Activated gamma-delta T cell treated with Interleukin-2 at 50 U/mL for 16 hours (primary cell): Measurements from ENCODE around the gene ACAD11.

Source experiments
- DNase-seq: peaks from one replicate; pipeline ENCODE4 v3.0.0-alpha.2; 2020

Gene ACAD11, protein sequence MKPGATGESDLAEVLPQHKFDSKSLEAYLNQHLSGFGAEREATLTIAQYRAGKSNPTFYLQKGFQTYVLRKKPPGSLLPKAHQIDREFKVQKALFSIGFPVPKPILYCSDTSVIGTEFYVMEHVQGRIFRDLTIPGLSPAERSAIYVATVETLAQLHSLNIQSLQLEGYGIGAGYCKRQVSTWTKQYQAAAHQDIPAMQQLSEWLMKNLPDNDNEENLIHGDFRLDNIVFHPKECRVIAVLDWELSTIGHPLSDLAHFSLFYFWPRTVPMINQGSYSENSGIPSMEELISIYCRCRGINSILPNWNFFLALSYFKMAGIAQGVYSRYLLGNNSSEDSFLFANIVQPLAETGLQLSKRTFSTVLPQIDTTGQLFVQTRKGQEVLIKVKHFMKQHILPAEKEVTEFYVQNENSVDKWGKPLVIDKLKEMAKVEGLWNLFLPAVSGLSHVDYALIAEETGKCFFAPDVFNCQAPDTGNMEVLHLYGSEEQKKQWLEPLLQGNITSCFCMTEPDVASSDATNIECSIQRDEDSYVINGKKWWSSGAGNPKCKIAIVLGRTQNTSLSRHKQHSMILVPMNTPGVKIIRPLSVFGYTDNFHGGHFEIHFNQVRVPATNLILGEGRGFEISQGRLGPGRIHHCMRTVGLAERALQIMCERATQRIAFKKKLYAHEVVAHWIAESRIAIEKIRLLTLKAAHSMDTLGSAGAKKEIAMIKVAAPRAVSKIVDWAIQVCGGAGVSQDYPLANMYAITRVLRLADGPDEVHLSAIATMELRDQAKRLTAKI

GRCh38 chr3:132659365-132660051 lies at the start of gene ACAD11:
Gene ACAD11 (minus strand): TSS chr3:132659809. CDS start chr3:132659751, 58 bp downstream.
- peak; percentile 20 for DNase-seq

- no peak for DNase-seq
Measured at GRCh38 chr3:132703733-132704132, 44.1 kb upstream of the ACAD11 start.

- DNase-seq, result no peak
Measured at GRCh38 chr3:132695422-132695821, 35.8 kb upstream of the ACAD11 start.

GRCh38 chr3:132694991-132695390 lies 35.4 kb upstream of the ACAD11 start:
- DNase-seq, result no peak

- no peak for DNase-seq
Measured at GRCh38 chr3:132690040-132690439, 30.4 kb upstream of the ACAD11 start.

DNA sequence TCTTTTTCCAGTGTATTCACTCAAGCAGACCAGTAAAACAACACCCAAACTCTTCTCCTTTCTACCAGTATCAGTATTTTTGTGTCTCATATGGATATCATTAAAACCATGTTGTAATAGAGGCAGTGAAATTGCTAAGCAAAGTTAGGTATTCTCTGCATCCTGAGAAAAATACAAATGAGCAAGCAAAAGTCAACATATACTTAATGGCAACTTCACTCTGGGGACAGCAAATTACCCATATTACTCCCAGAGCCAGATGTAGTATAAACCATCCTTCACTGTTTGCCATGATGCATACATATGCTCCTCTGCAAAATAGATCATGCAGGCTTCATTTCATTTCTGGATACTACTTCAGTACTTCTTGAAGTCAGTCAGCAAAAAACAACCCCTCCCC lies 22.6 kb upstream of the ACAD11 start:
- no peak for DNase-seq

DNA sequence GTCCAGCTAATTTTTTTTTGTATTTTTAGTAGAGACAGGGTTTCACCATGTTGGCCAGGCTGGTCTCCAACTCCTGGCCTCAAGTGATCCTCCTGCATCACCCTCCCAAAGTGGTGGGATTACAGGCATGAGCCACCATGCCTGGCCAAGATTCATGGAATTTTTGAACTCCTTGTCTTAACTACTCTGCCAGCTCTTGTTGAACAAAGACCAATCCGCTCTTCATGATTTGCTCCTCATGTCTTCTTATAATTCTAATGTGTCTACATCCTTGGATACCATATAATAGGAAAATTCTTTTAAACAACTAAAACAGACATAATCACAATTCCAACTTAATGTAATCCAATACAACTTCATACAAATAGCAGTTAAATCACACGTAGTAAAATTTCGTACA lies 21.8 kb upstream of the ACAD11 start:
- no peak for DNase-seq

DNA sequence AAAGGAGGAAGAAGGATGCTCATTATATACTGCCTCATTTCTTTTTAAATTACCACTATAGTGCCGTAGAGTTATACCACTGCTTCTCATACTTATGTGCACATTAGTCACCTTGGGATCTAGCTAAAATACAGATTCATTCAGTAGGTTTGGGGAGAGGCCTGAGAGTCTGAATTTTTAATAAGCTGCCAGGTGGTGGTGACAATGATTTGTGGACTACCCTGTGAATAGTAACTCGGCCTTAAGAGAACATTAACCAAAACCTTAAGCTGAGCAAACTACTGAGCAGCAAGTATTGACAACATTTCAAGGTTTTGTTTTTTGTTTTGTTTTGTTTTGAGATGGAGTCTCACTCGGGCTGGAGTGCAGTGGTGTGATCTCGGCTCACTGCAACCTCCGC lies 20.3 kb upstream of the ACAD11 start:
- no peak for DNase-seq

DNA sequence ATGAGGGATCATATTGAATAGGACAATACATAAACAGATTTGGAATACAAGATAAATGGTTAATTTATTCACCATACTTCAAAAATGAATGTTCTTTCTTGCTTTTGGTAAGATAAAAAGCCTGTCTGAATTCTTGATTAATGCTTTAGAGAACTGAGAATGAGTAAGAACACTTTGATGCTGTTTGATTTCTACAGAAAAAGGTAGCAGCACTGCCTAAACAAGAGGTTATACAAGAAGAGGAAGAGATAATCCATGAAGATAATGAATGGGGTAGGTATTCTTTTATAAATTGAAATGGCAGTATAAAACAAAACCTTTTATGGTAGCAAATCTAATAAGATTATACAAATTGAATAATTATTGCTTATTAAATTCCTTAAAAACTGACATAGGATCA lies 15.8 kb upstream of the ACAD11 start:
- DNase-seq, result no peak

- DNase-seq, result no peak
Measured at GRCh38 chr3:132669256-132669777, 9.7 kb upstream of the ACAD11 start.

DNA sequence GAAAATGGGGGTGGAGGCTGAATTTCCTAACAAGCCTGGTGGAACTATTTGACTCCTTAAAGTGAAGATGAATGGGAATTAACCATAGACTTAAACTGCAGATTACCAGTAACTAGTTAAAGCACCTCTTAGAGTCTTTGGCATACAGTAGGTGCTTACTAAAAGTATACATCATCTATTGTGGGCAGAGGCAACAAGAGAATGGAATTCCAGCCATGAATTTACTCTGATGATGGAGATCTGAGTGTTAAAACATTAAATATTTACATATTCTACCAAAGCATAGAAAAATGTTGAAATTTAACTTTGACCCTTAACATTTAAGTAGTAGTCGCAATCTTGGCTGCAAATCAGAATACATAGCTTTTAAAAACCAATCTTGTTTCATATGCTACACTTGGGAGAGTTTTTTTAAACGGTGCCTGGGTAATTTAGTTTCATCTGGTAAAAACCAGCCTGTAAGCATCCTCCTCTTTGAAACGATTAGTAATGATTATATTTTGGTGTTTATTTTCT lies 5.7 kb upstream of the ACAD11 start:
- DNase-seq, result no peak

DNA sequence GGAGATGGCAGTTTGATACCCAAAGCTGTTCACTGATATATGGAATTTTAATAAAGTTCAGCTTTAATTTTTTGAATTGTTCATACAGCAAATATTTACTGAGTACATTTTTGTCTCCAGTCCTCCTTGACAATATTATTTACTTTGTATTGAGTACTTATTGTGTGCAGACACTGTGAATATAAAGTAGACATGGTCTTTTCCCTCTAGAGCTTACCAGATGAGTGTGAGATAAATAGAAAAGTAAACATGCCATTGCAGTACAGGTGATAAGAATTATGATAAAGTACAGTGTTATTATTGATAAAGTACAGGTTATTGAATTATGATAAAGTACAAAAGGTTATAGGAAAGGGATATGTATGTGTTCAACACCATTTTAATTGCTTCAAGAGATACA lies 2.6 kb upstream of the ACAD11 start:
- DNase-seq, result no peak

GRCh38 chr3:132661101-132661500 lies 1.5 kb upstream of the ACAD11 start:
- DNase-seq, result no peak

DNA sequence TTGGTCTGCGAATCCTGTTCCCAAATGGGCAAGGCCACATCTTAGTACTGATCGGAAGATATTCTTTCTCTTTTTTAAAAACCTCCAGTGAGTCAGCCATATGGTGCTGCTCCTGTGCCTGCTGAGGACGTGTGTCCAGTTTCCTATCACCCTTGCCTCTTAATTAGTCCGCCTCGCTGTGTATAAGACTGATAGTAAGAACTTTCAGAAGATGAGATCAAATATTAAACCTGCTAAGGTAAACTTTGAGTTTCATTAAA lies 1.1 kb upstream of the ACAD11 start:
- DNase-seq, result no peak

GRCh38 chr3:132660052-132660810 lies 622 bp upstream of the ACAD11 start, which contains the start of gene UBA5:
Gene UBA5 (plus strand): TSS chr3:132660329. CDS start chr3:132660538, 209 bp downstream.
- peak; percentile 60 for DNase-seq

DNA sequence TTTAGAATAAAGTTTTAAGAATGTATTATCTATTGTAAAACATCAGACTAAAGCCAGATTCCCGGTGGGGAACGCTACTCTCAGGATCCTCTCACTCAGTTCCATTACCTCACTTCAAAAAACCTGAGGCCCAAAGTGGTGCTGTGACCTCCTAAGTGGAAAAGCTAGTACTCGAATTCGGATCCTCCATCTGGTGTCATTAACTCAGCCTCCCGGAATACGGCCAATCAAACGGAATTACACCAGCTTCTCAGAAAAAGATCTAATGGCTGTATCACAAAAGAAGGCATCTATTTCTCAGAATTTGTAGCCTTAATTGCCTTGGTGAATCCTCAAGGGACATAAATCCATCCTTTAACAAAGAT lies 627 bp downstream of the ACAD11 start:
- no peak for DNase-seq

DNA sequence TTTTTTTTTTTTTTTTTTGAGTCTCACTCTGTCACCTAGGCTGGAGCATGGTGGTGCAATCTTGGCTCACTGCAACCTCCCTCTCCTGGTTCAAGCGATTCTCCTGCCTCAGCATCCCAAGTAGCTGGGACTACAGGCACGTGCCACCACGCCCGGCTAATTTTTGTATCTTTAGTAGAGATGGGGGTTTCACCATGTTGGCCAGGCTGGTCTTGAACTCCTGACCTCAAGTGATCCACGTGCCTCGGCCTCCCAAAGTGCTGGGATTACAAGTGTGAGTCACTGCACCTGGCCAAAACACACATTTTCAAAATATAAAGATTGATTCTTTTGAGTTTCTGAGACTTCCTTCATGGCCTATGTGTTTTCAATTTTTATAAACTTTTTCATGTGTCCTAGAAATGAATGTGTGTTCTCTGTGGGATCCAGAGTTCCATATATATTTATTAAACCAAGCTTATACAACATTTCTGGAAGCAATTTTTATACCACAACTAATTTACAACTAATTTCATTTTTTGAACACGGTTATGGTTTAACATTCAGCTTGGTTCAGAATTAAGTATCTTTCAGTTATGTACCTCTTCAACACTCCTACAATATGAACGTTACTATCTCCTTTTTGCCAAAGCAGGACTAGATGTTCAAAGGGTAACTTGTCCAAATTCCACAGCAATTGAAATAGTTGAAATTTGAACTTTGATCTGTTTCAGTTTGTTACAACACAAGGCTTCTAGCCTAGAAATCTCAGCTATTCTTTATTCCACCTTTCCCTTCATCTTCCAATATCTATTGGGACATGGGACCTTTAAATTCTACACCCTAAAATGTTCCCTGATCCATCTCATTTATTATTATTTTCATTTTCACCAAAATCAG lies 1.5 kb downstream of the ACAD11 start:
- DNase-seq, result no peak

GRCh38 chr3:132655471-132655870 lies 4.1 kb downstream of the ACAD11 start:
- DNase-seq, result no peak

DNA sequence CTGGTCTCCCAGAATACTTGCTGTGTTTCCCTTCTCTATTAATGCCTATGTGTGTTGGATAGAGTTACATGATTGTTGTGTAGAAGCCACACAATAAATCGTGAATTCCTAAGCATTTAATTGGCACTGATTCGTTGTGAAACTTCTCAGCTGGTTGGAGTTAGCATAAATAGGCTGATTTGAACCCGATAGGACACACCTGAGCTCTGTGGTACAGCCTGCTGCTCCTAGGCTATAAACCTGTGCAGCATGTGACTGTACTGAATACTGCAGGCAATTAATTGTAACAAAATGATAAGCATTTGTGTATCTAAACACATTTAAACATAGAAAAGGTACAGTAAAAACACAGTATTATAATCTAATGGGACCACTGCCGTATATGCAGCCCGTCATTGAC lies 4.9 kb downstream of the ACAD11 start:
- no peak for DNase-seq

DNA sequence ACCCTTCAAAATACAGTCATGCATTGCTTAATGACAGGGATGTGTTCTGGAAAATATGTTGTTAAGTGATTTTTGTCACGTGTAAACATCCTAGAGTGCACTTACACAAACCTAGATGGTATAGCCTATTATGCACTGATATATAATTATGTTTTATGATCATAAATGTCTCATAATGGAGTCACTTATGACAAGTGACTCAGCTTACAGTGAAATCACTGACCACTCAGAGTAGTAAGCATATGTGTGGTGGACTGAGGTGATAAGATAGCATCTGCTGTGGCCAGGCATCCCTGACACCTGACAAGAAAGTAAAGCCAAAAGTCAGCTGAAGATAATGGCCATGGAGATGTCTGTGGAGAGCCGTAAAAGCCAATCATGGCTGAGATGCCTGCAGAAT lies 5.4 kb downstream of the ACAD11 start:
- DNase-seq, result no peak

DNA sequence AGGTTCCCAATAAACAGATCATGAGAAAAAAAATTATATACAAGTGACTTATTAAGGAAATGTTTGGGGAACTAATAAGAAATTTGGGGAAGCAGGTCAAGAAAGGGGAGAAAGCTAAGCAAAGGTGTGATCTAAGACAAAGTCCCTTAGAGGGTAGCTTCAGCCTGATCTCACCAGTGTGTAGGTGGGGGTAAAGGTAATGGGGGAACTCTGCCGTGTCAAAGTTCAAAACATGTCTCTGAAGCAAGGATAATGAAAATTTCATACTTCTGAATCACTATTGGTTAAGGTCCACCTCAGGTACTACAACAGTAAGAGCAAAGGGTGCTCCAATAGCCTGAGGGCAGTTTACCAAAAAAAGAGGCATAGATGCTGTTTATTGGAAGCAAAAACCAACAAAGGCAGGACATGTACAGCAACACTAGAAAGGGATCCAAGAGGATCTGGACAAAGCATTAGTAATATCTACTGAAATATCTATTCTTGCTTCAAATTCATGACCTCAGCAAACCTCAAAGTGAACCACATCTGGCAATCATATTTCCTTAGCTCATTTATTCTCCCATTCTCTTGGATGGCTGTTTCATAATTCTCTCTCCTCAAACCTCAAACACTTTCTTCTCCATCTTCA lies 6.9 kb downstream of the ACAD11 start:
- DNase-seq, result no peak
